ENCODE measurements around the gene RGS6.

The RGS6 gene

GRCh38 chr14:72568296-72568992, 636.2 kb downstream of the RGS6 start:
- no peak for DNase-seq (ENCODE audit: low read depth in 1 of 2, low spot score in 1 of 2)

DNA sequence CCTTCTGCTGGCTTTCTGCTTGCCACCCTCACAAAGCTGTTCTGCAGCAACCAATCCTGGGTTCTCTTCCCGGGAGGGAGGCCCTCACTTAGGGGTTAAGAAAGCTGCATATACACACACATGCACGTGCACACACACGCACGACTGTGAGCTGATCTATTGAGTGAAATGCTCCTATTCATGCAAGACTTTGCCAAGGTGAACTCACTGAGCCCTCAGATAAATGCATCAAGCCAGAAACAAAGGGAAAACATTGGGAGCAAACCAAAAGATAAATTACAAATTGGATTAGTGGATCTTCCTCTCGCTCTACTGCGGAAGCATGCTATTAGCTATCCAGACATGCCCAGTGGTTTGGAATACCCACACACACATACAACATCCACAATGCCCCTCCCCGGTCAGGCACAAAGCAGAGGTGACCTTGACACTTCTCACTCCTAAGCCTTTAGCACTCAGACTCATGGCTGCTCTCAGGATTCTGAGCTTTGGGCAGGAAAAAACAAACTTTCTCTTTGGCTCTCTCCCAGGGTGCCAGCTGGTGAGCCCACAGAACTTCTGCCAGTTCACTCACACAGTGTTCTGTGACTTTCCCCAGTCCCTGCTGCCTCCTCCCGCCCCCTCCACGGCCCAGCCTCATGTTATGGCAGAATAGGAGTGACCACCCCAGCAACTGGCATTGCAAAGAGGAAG, 641.6 kb downstream of the RGS6 start:
- no peak for DNase-seq (ENCODE audit: low read depth in 1 of 2, low spot score in 1 of 2)

GRCh38 chr14:72574715-72575114, 642.5 kb downstream of the RGS6 start:
- no peak for DNase-seq (ENCODE audit: low read depth in 1 of 2, low spot score in 1 of 2)

DNA sequence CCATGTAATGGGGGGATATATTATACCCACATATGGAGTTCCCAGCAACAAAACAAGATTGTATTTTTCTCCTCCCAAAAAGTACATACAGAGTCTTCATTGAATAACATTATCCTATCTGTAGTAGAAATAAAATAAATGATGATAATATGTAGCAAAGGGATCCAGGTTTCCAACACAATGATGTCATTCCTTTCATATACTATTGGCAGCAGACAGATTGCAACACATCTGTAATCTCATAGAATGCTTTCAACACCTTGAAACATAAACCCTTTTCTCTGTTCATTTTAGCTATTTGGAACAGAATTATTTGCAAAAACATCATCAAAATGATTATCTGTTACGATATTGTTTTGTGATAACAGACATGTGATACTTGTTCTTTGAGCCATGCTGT, 644.0 kb downstream of the RGS6 start:
- DNase-seq (ENCODE audit: low read depth in 1 of 2, low spot score in 1 of 2) = no peak

DNA sequence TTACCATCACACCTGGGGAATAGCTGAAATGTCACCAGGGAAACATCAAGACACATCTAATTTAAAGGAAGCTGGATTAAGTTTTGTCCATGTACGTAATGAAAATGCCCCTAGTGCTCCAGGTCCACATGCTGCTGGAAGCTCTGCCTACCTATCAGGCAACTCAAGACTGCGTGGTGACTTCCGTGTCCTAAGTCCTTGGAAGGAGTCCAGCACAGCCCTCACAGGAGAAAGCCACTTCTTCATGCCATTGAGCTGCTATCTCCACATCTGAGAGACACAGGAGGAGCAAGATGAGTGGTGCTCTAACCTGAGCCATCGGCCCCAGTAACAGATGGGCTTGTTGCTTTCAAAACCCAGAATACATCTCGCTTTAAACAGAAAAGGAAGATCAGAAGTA, 645.3 kb downstream of the RGS6 start:
- no peak for DNase-seq (ENCODE audit: low read depth in 1 of 2, low spot score in 1 of 2)

DNA sequence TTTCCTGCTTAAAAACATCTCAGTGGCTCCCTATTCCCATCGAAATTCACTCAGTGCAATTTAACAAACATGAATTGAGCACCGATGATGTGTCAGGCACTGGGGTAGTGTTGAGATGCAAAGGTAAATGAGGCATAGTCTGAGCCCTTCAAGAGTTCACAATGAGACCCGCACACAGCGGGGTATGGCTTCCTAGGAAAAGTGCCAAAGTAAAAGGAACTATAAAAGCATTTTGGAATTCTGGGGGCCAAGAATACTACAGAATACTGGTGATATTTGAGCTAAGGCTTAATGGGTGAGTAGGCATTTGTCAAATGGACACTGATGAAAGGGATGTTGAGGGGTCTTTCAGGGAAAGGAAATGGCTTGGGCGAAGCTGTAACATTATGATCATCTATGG, 646.3 kb downstream of the RGS6 start:
- DNase-seq (ENCODE audit: low read depth in 1 of 2, low spot score in 1 of 2) = no peak

GRCh38 chr14:72582582-72582981, 650.4 kb downstream of the RGS6 start:
- DNase-seq (ENCODE audit: low read depth in 1 of 2, low spot score in 1 of 2) = no peak

- DNase-seq (ENCODE audit: low read depth in 1 of 2, low spot score in 1 of 2) = no peak
Observed at GRCh38 chr14:72583316-72584272, 651.4 kb downstream of the RGS6 start.

DNA sequence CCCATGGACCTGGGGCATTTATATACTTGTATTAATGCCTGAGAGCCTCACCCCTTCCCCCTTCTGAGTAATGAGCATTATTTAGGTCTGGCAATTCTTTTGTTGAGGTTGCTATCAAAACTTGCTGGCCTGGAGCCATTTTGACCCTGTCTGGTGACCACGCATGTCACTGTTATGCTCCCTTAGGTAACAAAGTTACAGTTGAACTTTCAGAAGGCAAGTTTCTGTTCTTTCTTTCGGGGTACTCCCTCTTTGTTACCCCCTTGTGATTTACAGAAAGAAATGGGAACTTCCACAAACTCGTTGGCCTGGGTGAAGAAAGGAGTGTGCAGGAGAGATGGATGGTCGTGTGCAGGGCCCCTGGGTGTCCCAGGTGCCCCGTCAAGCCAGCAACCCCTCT, 656.3 kb downstream of the RGS6 start:
- no peak for DNase-seq (ENCODE audit: low read depth in 1 of 2, low spot score in 1 of 2)

GRCh38 chr14:72589652-72590051, 657.4 kb downstream of the RGS6 start:
- no peak for DNase-seq (ENCODE audit: low read depth in 1 of 2, low spot score in 1 of 2)

GRCh38 chr14:72590577-72590976, 658.3 kb downstream of the RGS6 start:
- DNase-seq (ENCODE audit: low read depth in 1 of 2, low spot score in 1 of 2) = no peak

DNA sequence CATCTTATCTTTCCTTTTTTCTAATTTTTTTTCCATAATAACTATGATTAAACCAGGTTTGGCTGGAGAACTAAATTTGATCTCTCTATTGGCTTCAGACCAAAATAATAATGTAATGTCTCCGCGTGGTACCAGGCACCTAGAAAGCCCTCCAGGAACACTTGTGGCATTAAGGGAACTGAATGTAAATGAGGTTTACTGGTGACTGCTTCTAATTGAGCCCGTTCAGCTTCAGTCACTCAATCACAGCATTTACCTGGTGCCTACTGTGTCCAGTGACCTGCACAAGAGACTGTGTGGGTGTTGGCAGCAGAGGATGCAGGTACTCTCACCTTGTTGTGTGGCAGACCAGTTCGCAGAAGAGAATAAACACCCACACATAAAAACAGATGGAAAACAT, 659.2 kb downstream of the RGS6 start:
- DNase-seq (ENCODE audit: low read depth in 1 of 2, low spot score in 1 of 2) = no peak

- no peak for DNase-seq (ENCODE audit: low read depth in 1 of 2, low spot score in 1 of 2)
Observed at GRCh38 chr14:72594099-72594901, 662.1 kb downstream of the RGS6 start.

- no peak for DNase-seq (ENCODE audit: low read depth in 1 of 2, low spot score in 1 of 2)
Observed at GRCh38 chr14:72595152-72595862, 663.1 kb downstream of the RGS6 start.

DNA sequence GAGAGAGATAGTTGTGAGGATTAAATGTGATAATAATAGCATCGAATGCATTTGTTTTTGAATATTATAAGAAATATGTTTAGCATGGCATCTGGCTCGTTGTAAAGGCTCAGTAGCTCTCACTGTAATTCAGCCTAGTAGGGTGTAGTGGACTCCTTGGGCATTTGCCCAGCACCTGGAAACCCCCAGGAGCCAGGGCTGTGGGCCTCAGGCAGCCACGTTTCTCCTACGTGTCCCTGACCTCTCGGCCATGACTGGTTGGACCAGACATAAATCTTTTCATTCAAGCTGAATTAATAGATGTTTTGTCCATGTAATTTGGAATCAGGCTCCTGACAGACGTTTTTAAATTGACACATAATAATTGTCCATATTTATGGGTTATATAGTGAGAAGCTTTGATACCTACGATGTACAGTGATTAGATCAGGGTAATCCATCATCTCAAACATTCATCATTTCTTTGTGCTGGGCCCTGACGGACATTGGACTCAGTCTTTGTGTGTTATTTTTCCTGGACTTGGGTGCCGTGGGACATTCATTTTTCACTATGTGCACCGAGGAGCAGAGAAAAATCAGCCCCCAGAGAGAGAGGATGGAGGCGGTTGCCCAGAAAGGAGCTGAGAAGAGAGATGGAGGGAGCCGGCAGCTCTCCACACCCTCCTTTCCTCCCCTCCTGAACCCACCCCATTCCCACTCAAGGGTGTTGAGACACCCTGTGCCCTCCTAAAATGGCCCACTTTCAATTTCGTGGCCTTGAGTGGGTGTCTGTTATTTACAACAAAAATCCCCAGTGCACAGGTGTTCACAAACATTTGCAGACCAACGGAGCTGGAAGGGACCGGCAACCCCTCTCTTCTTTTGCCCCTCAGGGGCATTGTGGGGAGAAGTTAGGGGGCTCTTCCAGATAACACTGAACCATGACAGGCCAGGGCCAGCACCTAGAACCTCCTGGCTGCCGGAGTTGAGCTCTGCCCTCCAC, 665.3 kb downstream of the RGS6 start:
- DNase-seq (ENCODE audit: low read depth in 1 of 2, low spot score in 1 of 2) = no peak

DNA sequence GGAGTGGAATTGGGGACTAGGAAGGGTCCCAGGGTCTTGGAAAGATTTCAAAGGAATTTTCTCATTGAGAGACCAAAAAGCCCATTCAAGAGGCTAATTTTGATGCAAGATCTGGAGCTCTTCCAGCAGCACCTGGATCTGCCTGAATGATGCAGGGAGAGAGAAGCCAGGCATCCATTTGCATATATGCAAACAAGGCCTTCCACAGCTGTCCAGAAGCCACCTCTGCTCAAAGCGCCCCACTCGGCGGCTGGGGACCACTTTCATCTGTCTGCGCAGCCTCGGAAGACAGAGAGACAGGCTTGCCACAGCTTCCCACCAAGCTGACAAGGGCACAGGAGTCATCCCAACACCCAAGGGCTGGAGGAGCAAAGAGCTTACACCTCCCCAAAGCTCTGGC, 666.1 kb downstream of the RGS6 start:
- DNase-seq (ENCODE audit: low read depth in 1 of 2, low spot score in 1 of 2) = no peak

DNA sequence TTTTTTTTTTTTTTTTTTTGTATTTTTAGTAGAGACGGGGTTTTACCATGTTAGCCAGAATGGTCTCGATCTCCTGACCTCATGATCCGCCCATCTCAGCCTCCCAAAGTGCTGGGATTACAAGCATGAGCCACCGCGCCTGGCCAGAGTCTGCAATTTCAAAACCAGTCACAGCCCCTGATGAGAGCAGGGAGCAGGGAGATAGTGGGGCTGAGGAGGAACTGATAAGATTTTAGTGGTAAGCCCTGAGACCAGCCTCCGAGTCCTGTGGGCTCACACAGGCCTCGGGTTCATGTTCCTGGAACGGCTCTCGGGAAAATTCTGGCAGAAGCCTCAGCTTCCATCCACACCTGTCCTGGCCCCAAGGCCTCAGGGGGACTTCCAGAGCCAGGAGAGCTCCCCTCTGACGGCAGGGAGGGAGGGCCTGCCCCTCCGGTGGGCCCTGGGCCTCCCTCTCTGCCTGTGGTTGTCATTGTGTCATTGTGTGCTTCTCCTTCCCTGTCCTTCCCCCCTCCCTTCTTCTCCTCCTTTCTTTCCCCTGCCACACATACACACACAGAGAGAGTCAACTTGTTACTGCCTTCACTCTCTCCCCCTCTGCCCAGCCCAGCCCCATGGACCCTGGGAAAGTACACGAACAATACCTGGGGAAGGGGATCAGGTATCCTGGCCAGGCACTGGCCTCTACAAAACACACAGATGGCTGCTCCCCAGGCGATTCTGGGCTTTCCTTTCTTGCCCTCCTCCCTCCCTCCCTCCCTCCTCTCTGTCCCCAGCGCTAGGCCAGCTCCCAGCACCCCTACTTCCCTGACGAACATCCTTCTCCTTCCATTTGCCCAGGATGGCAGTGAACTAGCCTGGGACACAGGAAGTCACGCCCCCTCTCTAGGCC, 667.6 kb downstream of the RGS6 start:
- no peak for DNase-seq (ENCODE audit: low read depth in 1 of 2, low spot score in 1 of 2)

Measured in stimulated activated CD4-positive, alpha-beta T cell treated with anti-CD3 and anti-CD28 coated beads, Interleukin-15, amount 100 ng/mL, for 1 hour (primary cell).